Type B pancreatic cell (in vitro differentiated cells): Measurements from ENCODE around the gene SEC22B. TPM values are rescaled to one million over a fixed set of nuclear protein-coding genes. Genes with fewer than 3 reads are reported as not detected.
"Not testable (repeated sequence)": the region's sequence is repeated elsewhere in the genome, so short reads cannot be mapped to it uniquely, and the experiment has no call there.

ENCODE experiments used
- DNase-seq: peaks from one replicate; pipeline ENCODE4 v3.0.0; 2021; ENCODE audit warnings: mixed read lengths; ENCODE audit not compliant: unreplicated experiment; ENCODE audit errors: extremely low spot score
- H3K27ac Mint-ChIP-seq: 2 replicates; pipeline ENCODE4 v1.8.0; 2021; ENCODE audit warnings: mild to moderate bottlenecking, mixed read lengths
- H3K27me3 Mint-ChIP-seq: 2 replicates; pipeline ENCODE4 v1.8.0; 2021; ENCODE audit warnings: mixed read lengths
- H3K36me3 Mint-ChIP-seq: 2 replicates; pipeline ENCODE4 v1.8.0; 2021; ENCODE audit warnings: mixed read lengths
- H3K4me1 Mint-ChIP-seq: one replicate; pipeline ENCODE4 v1.8.0; 2021; ENCODE audit warnings: mixed read lengths; ENCODE audit not compliant: unreplicated experiment
- H3K4me3 Mint-ChIP-seq: 2 replicates; pipeline ENCODE4 v1.8.0; 2021; ENCODE audit warnings: mild to moderate bottlenecking, mixed read lengths
- H3K9me3 Mint-ChIP-seq: 2 replicates; pipeline ENCODE4 v1.8.0; 2021; ENCODE audit warnings: mixed read lengths
- CTCF ChIP-seq: fragments of 200-600 bp; sonication (generic); conservative IDR thresholded peaks from 2 replicates; pipeline ENCODE4 v1.5.0; 2021; ENCODE audit warnings: antibody characterized with exemption, mild to moderate bottlenecking
- total RNA-seq: library from RNA; stranded (reverse); gene quantifications from 2 replicates; pipeline ENCODE4 v1.2.1, GENCODE V29; 2021; ENCODE audit warnings: low replicate concordance

SEC22B gene
- total RNA-seq, 1 donor from 2014 or later = 24.3 TPM

GRCh38 chr1:120133228-120133927 lies 42.9 kb downstream of the SEC22B start:
- peaks cover 2% of the 10 kb centered on the region for H3K27me3 Mint-ChIP-seq
- no peak overlapping the region for H3K4me3 Mint-ChIP-seq
- H3K36me3 Mint-ChIP-seq = no peaks in the 10 kb centered on the region
- H3K4me1 Mint-ChIP-seq = peaks cover 9% of the 10 kb centered on the region
- no peak for TF ChIP-seq CTCF
- H3K9me3 Mint-ChIP-seq = no peaks in the 10 kb centered on the region
- no peak overlapping the region for H3K27ac Mint-ChIP-seq
- no peak for DNase-seq

- H3K36me3 Mint-ChIP-seq, H3K27me3 Mint-ChIP-seq, H3K4me3 Mint-ChIP-seq, H3K9me3 Mint-ChIP-seq, H3K4me1 Mint-ChIP-seq, DNase-seq: not testable (repeated sequence)
- peak overlapping the region; percentile 36 for H3K27ac Mint-ChIP-seq
These were observed 43.9 kb downstream of the SEC22B start for GRCh38 chr1:120132406-120132763.

GRCh38 chr1:120131611-120132405 lies 44.5 kb downstream of the SEC22B start:
- not testable (repeated sequence) for H3K4me1 Mint-ChIP-seq, H3K9me3 Mint-ChIP-seq, H3K27me3 Mint-ChIP-seq, H3K36me3 Mint-ChIP-seq, H3K4me3 Mint-ChIP-seq
- DNase-seq = peak; percentile 68
- H3K27ac Mint-ChIP-seq = peak overlapping the region; percentile 36

GRCh38 chr1:120127921-120128320 lies 48.4 kb downstream of the SEC22B start:
- not testable (repeated sequence) for H3K27ac Mint-ChIP-seq, H3K27me3 Mint-ChIP-seq, H3K9me3 Mint-ChIP-seq, H3K36me3 Mint-ChIP-seq, H3K4me1 Mint-ChIP-seq, DNase-seq, H3K4me3 Mint-ChIP-seq

- not testable (repeated sequence) for H3K27me3 Mint-ChIP-seq, H3K9me3 Mint-ChIP-seq, H3K36me3 Mint-ChIP-seq, DNase-seq, H3K4me3 Mint-ChIP-seq, H3K27ac Mint-ChIP-seq, H3K4me1 Mint-ChIP-seq
These were observed 50.1 kb downstream of the SEC22B start for GRCh38 chr1:120126216-120126615.

GRCh38 chr1:120124628-120125027 lies 51.7 kb downstream of the SEC22B start:
- H3K27ac Mint-ChIP-seq, H3K4me1 Mint-ChIP-seq, DNase-seq, H3K36me3 Mint-ChIP-seq, H3K4me3 Mint-ChIP-seq, H3K9me3 Mint-ChIP-seq, H3K27me3 Mint-ChIP-seq: not testable (repeated sequence)

- H3K27me3 Mint-ChIP-seq, H3K9me3 Mint-ChIP-seq, H3K4me1 Mint-ChIP-seq, DNase-seq, H3K36me3 Mint-ChIP-seq, H3K27ac Mint-ChIP-seq, H3K4me3 Mint-ChIP-seq: not testable (repeated sequence)
These were observed 52.4 kb downstream of the SEC22B start for GRCh38 chr1:120123813-120124510.

GRCh38 chr1:120122262-120122893 lies 53.9 kb downstream of the SEC22B start:
- DNase-seq, H3K4me3 Mint-ChIP-seq, H3K4me1 Mint-ChIP-seq, H3K9me3 Mint-ChIP-seq, H3K27me3 Mint-ChIP-seq, H3K36me3 Mint-ChIP-seq, H3K27ac Mint-ChIP-seq: not testable (repeated sequence)

GRCh38 chr1:120121830-120122229 lies 54.5 kb downstream of the SEC22B start:
- not testable (repeated sequence) for H3K9me3 Mint-ChIP-seq, H3K27ac Mint-ChIP-seq, H3K4me1 Mint-ChIP-seq, DNase-seq, H3K36me3 Mint-ChIP-seq, H3K27me3 Mint-ChIP-seq, H3K4me3 Mint-ChIP-seq

GRCh38 chr1:120120525-120120924 lies 55.8 kb downstream of the SEC22B start:
- H3K27ac Mint-ChIP-seq, H3K27me3 Mint-ChIP-seq, H3K4me1 Mint-ChIP-seq, H3K9me3 Mint-ChIP-seq, DNase-seq, H3K36me3 Mint-ChIP-seq, H3K4me3 Mint-ChIP-seq: not testable (repeated sequence)

GRCh38 chr1:120117371-120118177 lies 58.7 kb downstream of the SEC22B start:
- not testable (repeated sequence) for H3K9me3 Mint-ChIP-seq, H3K27ac Mint-ChIP-seq

GRCh38 chr1:120116094-120116493 lies 60.2 kb downstream of the SEC22B start:
- not testable (repeated sequence) for H3K27ac Mint-ChIP-seq, H3K9me3 Mint-ChIP-seq, DNase-seq, H3K27me3 Mint-ChIP-seq, H3K4me3 Mint-ChIP-seq, H3K4me1 Mint-ChIP-seq, H3K36me3 Mint-ChIP-seq

More at GRCh38 chr1:120117371-120118177, 58.7 kb downstream of the SEC22B start:
- not testable (repeated sequence) for DNase-seq, H3K4me1 Mint-ChIP-seq, H3K36me3 Mint-ChIP-seq, H3K27me3 Mint-ChIP-seq, H3K4me3 Mint-ChIP-seq
